Liver (tissue), 9 donors: Measurements from ENCODE around the gene RNF19B. TPM values are rescaled to one million over a fixed set of nuclear protein-coding genes. Genes with fewer than 3 reads are reported as not detected.

Source experiments
- DNase-seq: peaks from one replicate; pipeline ENCODE4 v3.0.0-alpha.2; 2017; ENCODE audit warnings: low spot score
- H3K27ac ChIP-seq, 2 donors: one replicate each; pipeline ENCODE4 v1.7.0; 2013; ENCODE audit warnings: inconsistent platforms in 2 of 2, low read length in 2 of 2, control low read depth in 1 of 2, low read depth in 1 of 2, mild to moderate bottlenecking in 1 of 2
- H3K27me3 ChIP-seq, 4 donors: one replicate each; pipeline versions ENCODE4 v1.6.1 to v1.7.0; 2013; ENCODE audit warnings: low read length in 3 of 4, inconsistent platforms in 1 of 4, mild to moderate bottlenecking in 1 of 4, moderate library complexity in 1 of 4; ENCODE audit not compliant: control insufficient read depth in 4 of 4, insufficient read depth in 4 of 4
- H3K36me3 ChIP-seq, 4 donors: one replicate each; pipeline versions ENCODE4 v1.6.1 to v1.7.0; 2013; ENCODE audit warnings: low read length in 3 of 4, mild to moderate bottlenecking in 3 of 4, low read depth in 1 of 4, moderate library complexity in 1 of 4; ENCODE audit not compliant: control insufficient read depth in 4 of 4, insufficient read depth in 3 of 4
- H3K4me1 ChIP-seq, 4 donors: one replicate each; pipeline versions ENCODE4 v1.6.1 to v1.7.0; 2013; ENCODE audit warnings: low read length in 3 of 4, mild to moderate bottlenecking in 3 of 4, moderate library complexity in 1 of 4; ENCODE audit not compliant: control insufficient read depth in 4 of 4, insufficient read depth in 4 of 4
- H3K4me3 ChIP-seq, 3 donors: one replicate each; pipeline versions ENCODE4 v1.6.1 to v1.7.0; 2013; ENCODE audit warnings: low read length in 3 of 3, control low read depth in 1 of 3, low read depth in 1 of 3, mild to moderate bottlenecking in 1 of 3
- H3K9ac ChIP-seq, 2 donors: one replicate each; pipeline ENCODE4 v1.7.0; 2013; ENCODE audit warnings: low read length in 2 of 2, mild to moderate bottlenecking in 2 of 2, moderate library complexity in 2 of 2, control low read depth in 1 of 2, low read depth in 1 of 2
- H3K9me3 ChIP-seq, 4 donors: one replicate each; pipeline versions ENCODE4 v1.6.1 to v1.7.0; 2013; ENCODE audit warnings: low read length in 3 of 4; ENCODE audit not compliant: control insufficient read depth in 4 of 4
- ATF3 ChIP-seq: IDR thresholded peaks from 2 replicates; pipeline ENCODE4 v1.6.1; 2016; ENCODE audit warnings: antibody characterized with exemption
- FOXA1 ChIP-seq: IDR thresholded peaks from 2 replicates; pipeline ENCODE4 v1.6.1; 2016; ENCODE audit warnings: antibody characterized with exemption
- FOXA2 ChIP-seq: IDR thresholded peaks from 2 replicates; pipeline ENCODE4 v1.6.1; 2016; ENCODE audit warnings: antibody characterized with exemption
- GABPA ChIP-seq, 2 donors: IDR thresholded peaks in 1 of 2; conservative IDR thresholded peaks in 1 of 2; 2 replicates each; pipeline ENCODE4 v1.6.1; 2016; ENCODE audit warnings: antibody characterized with exemption in 2 of 2, mild to moderate bottlenecking in 1 of 2, moderate library complexity in 1 of 2
- HNF4A ChIP-seq, 2 donors: conservative IDR thresholded peaks; 2 replicates each; pipeline ENCODE4 v1.6.1; 2016; ENCODE audit warnings: antibody characterized with exemption in 2 of 2, mild to moderate bottlenecking in 2 of 2
- RAD21 ChIP-seq, 2 donors: IDR thresholded peaks; 2 replicates each; pipeline ENCODE4 v1.6.1; 2016; ENCODE audit warnings: antibody characterized with exemption in 2 of 2, mild to moderate bottlenecking in 2 of 2
- RXRA ChIP-seq, 2 donors: IDR thresholded peaks; 2 replicates each; pipeline ENCODE4 v1.6.1; 2017 to 2018; ENCODE audit warnings: antibody characterized with exemption in 2 of 2, mild to moderate bottlenecking in 1 of 2
- SP1 ChIP-seq: IDR thresholded peaks from 2 replicates; pipeline ENCODE4 v1.6.1; 2018; ENCODE audit warnings: antibody characterized with exemption, mild to moderate bottlenecking
- TAF1 ChIP-seq: conservative IDR thresholded peaks from 2 replicates; pipeline ENCODE4 v1.6.1; 2016; ENCODE audit warnings: antibody characterized with exemption, mild to moderate bottlenecking
- YY1 ChIP-seq: IDR thresholded peaks from 2 replicates; pipeline ENCODE4 v1.6.1; 2016; ENCODE audit warnings: antibody characterized with exemption, mild to moderate bottlenecking
- WGBS: extraction: QIAGEN DNeasy Blood & Tissue Kit; methylation state at CpG from one replicate; pipeline ENCODE4 v1.1.7; 2013; 5-methylcytosine and 5-hydroxymethylcytosine counted together
- polyA plus RNA-seq, 2 donors: library from polyadenylated mRNA; stranded (reverse) in 1 of 2; unstranded in 1 of 2; fragments of 200-250 nt in 1 of 2; fragments of >200 nt in 1 of 2; fragmentation: Nextera tagmentation in 1 of 2; extraction: Ambion mirVana in 1 of 2; gene quantifications; one replicate each; pipeline versions ENCODE4 v1.2.1 to v1.2.3, GENCODE V29; 2013 to 2015
- total RNA-seq, 2 donors: library from RNA; depleted of rRNA; stranded (reverse); fragments of >200 nt; gene quantifications; one replicate each; pipeline ENCODE4 v1.2.3, GENCODE V29; 2014
- TF ChIP-seq, protein P1 (sequence below): IDR thresholded peaks from 2 replicates; pipeline ENCODE4 v1.6.1; 2016; ENCODE audit warnings: antibody characterized with exemption, mild to moderate bottlenecking
- TF ChIP-seq, protein P2 (sequence below): fragments of 150-350 bp; IDR thresholded peaks from 2 replicates; pipeline ENCODE4 v1.5.1; 2017; ENCODE audit warnings: improper control_type of control experiment, low read depth, low read length; ENCODE audit not compliant: missing input control
- TF ChIP-seq, protein P3 (sequence below): IDR thresholded peaks from 2 replicates; pipeline ENCODE4 v1.6.1; 2016; ENCODE audit warnings: antibody characterized with exemption
- donor health status: healthy.
- donor health status: healthy.
- donor health status: healthy.
- donor health status: healthy.
- donor health status: healthy.

RNF19B gene
- total and polyA plus RNA-seq, 4 donors: 2.2 to 8.3 (median 5.0) TPM

GRCh38 chr1:33002006-33002405 is 37.4 kb upstream of the RNF19B start:
- peaks cover 14 to 47% (median 26%) of the 10 kb centered on the region in 4 donors for H3K4me1 ChIP-seq
- no peaks in the 10 kb centered on the region for H3K9me3 ChIP-seq
- no peak for TF ChIP-seq SP1
- TF ChIP-seq ATF3: no peak
- TF ChIP-seq YY1: no peak
- TF ChIP-seq FOXA1: no peak
- TF ChIP-seq TAF1: no peak
- TF ChIP-seq, protein P1, sequence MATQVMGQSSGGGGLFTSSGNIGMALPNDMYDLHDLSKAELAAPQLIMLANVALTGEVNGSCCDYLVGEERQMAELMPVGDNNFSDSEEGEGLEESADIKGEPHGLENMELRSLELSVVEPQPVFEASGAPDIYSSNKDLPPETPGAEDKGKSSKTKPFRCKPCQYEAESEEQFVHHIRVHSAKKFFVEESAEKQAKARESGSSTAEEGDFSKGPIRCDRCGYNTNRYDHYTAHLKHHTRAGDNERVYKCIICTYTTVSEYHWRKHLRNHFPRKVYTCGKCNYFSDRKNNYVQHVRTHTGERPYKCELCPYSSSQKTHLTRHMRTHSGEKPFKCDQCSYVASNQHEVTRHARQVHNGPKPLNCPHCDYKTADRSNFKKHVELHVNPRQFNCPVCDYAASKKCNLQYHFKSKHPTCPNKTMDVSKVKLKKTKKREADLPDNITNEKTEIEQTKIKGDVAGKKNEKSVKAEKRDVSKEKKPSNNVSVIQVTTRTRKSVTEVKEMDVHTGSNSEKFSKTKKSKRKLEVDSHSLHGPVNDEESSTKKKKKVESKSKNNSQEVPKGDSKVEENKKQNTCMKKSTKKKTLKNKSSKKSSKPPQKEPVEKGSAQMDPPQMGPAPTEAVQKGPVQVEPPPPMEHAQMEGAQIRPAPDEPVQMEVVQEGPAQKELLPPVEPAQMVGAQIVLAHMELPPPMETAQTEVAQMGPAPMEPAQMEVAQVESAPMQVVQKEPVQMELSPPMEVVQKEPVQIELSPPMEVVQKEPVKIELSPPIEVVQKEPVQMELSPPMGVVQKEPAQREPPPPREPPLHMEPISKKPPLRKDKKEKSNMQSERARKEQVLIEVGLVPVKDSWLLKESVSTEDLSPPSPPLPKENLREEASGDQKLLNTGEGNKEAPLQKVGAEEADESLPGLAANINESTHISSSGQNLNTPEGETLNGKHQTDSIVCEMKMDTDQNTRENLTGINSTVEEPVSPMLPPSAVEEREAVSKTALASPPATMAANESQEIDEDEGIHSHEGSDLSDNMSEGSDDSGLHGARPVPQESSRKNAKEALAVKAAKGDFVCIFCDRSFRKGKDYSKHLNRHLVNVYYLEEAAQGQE: no peak
- no peak for TF ChIP-seq GABPA (IDR thresholded peaks at IDR 0.05 in 1 of 2, conservative IDR thresholded peaks at IDR 0.05 in 1 of 2)
- H3K36me3 ChIP-seq: no peaks in the 10 kb centered on the region
- WGBS: 89% methylated on average over 4 of the region's 4 CpGs
- no peak overlapping the region for H3K9ac ChIP-seq
- no peak for DNase-seq
- H3K27me3 ChIP-seq: no peaks in the 10 kb centered on the region
- no peak overlapping the region for H3K4me3 ChIP-seq
- H3K27ac ChIP-seq: no peak overlapping the region

DNA sequence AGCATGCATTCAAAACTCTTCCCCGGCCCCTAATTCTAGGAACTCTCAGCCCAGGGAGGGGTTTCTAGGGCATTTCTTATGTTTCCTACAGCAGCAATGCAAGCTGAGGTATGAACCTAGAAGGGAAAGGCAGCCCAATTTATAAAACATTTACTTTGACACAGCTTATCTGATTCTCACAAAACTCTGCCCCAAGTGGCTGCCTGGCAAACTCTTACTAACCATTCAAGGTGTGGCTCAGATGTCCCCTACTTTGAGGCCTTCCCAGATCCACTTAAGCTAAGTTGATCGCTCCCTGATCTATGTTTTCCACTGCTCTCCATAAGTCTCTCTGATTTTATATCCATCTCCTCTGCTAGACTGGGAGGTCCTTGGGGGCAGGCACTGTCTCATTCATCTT is 36.7 kb upstream of the RNF19B start:
- no peaks in the 10 kb centered on the region for H3K9me3 ChIP-seq
- H3K4me3 ChIP-seq: no peak overlapping the region
- WGBS: 96% methylated on average over 2 of the region's 2 CpGs
- no peaks in the 10 kb centered on the region for H3K27me3 ChIP-seq
- no peak overlapping the region for H3K27ac ChIP-seq
- no peak for DNase-seq
- TF ChIP-seq TAF1: no peak
- TF ChIP-seq RAD21 (IDR thresholded peaks at IDR 0.05): peak in 1 of 2 donors; percentile 29
- H3K36me3 ChIP-seq: no peaks in the 10 kb centered on the region
- no peak overlapping the region for H3K9ac ChIP-seq
- H3K4me1 ChIP-seq: peaks cover 14 to 44% (median 24%) of the 10 kb centered on the region in 4 donors

GRCh38 chr1:33000427-33001026 is 35.9 kb upstream of the RNF19B start:
- Histone ChIP-seq H3K4me1 (peaks cover 13 to 36% (median 17%) of the 10 kb centered on the region in 4 donors), H3K36me3 (no peaks in the 10 kb centered on the region), H3K9ac (no peak overlapping the region), H3K27me3 (no peaks in the 10 kb centered on the region), H3K4me3 (no peak overlapping the region), H3K9me3 (no peaks in the 10 kb centered on the region), H3K27ac (no peak overlapping the region)
- 66% methylated on average over 4 of the region's 4 CpGs for WGBS
- no peak for DNase-seq
- TF ChIP-seq RAD21 (IDR thresholded peaks at IDR 0.05) (no peak), FOXA1 (no peak), RXRA (IDR thresholded peaks at IDR 0.05) (peak in 1 of 2 donors; percentile 14), FOXA2 (no peak), GABPA (IDR thresholded peaks at IDR 0.05 in 1 of 2, conservative IDR thresholded peaks at IDR 0.05 in 1 of 2) (no peak), HNF4A (conservative IDR thresholded peaks at IDR 0.05) (peak; percentile 24 to 31)
- TF ChIP-seq, protein P1: no peak
- TF ChIP-seq, protein P2, sequence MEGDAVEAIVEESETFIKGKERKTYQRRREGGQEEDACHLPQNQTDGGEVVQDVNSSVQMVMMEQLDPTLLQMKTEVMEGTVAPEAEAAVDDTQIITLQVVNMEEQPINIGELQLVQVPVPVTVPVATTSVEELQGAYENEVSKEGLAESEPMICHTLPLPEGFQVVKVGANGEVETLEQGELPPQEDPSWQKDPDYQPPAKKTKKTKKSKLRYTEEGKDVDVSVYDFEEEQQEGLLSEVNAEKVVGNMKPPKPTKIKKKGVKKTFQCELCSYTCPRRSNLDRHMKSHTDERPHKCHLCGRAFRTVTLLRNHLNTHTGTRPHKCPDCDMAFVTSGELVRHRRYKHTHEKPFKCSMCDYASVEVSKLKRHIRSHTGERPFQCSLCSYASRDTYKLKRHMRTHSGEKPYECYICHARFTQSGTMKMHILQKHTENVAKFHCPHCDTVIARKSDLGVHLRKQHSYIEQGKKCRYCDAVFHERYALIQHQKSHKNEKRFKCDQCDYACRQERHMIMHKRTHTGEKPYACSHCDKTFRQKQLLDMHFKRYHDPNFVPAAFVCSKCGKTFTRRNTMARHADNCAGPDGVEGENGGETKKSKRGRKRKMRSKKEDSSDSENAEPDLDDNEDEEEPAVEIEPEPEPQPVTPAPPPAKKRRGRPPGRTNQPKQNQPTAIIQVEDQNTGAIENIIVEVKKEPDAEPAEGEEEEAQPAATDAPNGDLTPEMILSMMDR: no peak
- TF ChIP-seq, protein P3, sequence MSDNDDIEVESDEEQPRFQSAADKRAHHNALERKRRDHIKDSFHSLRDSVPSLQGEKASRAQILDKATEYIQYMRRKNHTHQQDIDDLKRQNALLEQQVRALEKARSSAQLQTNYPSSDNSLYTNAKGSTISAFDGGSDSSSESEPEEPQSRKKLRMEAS: no peak
